Endothelial cell (in vitro differentiated cells): ENCODE measurements around the gene TRPC4AP. TPM values are rescaled to one million over a fixed set of nuclear protein-coding genes. Genes with fewer than 3 reads are reported as not detected.
A peak's percentile ranks its signal among the peaks of the same experiment; 100 is the strongest.
"Not testable (repeated sequence)": the region's sequence is repeated elsewhere in the genome, so short reads cannot be mapped to it uniquely, and the experiment has no call there.

Experiments
- DNase-seq: peaks from one replicate; pipeline ENCODE4 v3.0.0; 2021; ENCODE audit warnings: low spot score
- H3K27ac Mint-ChIP-seq: one replicate; pipeline ENCODE4 v1.8.0; 2021; ENCODE audit warnings: mixed read lengths, inconsistent platforms; ENCODE audit not compliant: unreplicated experiment
- H3K27me3 Mint-ChIP-seq: one replicate; pipeline ENCODE4 v1.8.0; 2021; ENCODE audit warnings: mild to moderate bottlenecking, moderate library complexity, mixed read lengths, inconsistent platforms; ENCODE audit not compliant: unreplicated experiment
- H3K36me3 Mint-ChIP-seq: one replicate; pipeline ENCODE4 v1.8.0; 2021; ENCODE audit warnings: mild to moderate bottlenecking, low read depth, mixed read lengths, inconsistent platforms; ENCODE audit not compliant: unreplicated experiment
- H3K4me1 Mint-ChIP-seq: one replicate; pipeline ENCODE4 v1.8.0; 2021; ENCODE audit warnings: mild to moderate bottlenecking, mixed read lengths, inconsistent platforms; ENCODE audit not compliant: unreplicated experiment
- H3K4me3 Mint-ChIP-seq: one replicate; pipeline ENCODE4 v1.8.0; 2021; ENCODE audit warnings: mild to moderate bottlenecking, mixed read lengths, inconsistent platforms; ENCODE audit not compliant: unreplicated experiment
- H3K9me3 Mint-ChIP-seq: one replicate; pipeline ENCODE4 v1.8.0; 2021; ENCODE audit warnings: mixed read lengths, inconsistent platforms; ENCODE audit not compliant: unreplicated experiment
- CTCF ChIP-seq: fragments of 200-600 bp; sonication (generic); IDR thresholded peaks from one replicate; pipeline ENCODE4 v1.5.0; 2021; ENCODE audit warnings: antibody characterized with exemption; ENCODE audit not compliant: unreplicated experiment
- total RNA-seq: library from RNA; stranded (reverse); fragmentation: NEBNext Ultra II Directional; extraction: Animal tissue kit (Norgen Biotek cat#: 25700); gene quantifications from one replicate; pipeline ENCODE4 v1.2.1, GENCODE V29; 2021; ENCODE audit not compliant: unreplicated experiment

The TRPC4AP gene
- total RNA-seq, 1 donor from 2014 or later = 109 TPM

- H3K27ac Mint-ChIP-seq = no peak overlapping the region
- peak overlapping the region; percentile 64 for H3K4me3 Mint-ChIP-seq
- H3K4me1 Mint-ChIP-seq = no peaks in the 10 kb centered on the region
- peaks cover 55% of the 10 kb centered on the region for H3K36me3 Mint-ChIP-seq
- DNase-seq = no peak
- H3K27me3 Mint-ChIP-seq = peaks cover 2% of the 10 kb centered on the region
- H3K9me3 Mint-ChIP-seq = no peaks in the 10 kb centered on the region
- no peak for TF ChIP-seq CTCF
Observed at GRCh38 chr20:35077341-35077740, 15.3 kb downstream of the TRPC4AP start.

- not testable (repeated sequence) for H3K27me3 Mint-ChIP-seq, DNase-seq, H3K27ac Mint-ChIP-seq, H3K4me3 Mint-ChIP-seq, H3K4me1 Mint-ChIP-seq, H3K9me3 Mint-ChIP-seq
- peaks cover 51% of the 10 kb centered on the region for H3K36me3 Mint-ChIP-seq
Observed at GRCh38 chr20:35071436-35072153, 21.0 kb downstream of the TRPC4AP start.

GRCh38 chr20:35066194-35066593, 26.4 kb downstream of the TRPC4AP start:
- TF ChIP-seq CTCF = no peak
- H3K27ac Mint-ChIP-seq = no peak overlapping the region
- no peaks in the 10 kb centered on the region for H3K27me3 Mint-ChIP-seq
- H3K36me3 Mint-ChIP-seq = peaks cover 15% of the 10 kb centered on the region
- no peak overlapping the region for H3K4me3 Mint-ChIP-seq
- peaks cover 17% of the 10 kb centered on the region for H3K4me1 Mint-ChIP-seq
- H3K9me3 Mint-ChIP-seq = no peaks in the 10 kb centered on the region
- DNase-seq = no peak

GRCh38 chr20:35065181-35065580, 27.4 kb downstream of the TRPC4AP start:
- H3K27me3 Mint-ChIP-seq = no peaks in the 10 kb centered on the region
- no peak for TF ChIP-seq CTCF
- H3K27ac Mint-ChIP-seq = peak overlapping the region; percentile 14
- peaks cover 17% of the 10 kb centered on the region for H3K4me1 Mint-ChIP-seq
- no peak overlapping the region for H3K4me3 Mint-ChIP-seq
- peaks cover 8% of the 10 kb centered on the region for H3K36me3 Mint-ChIP-seq
- H3K9me3 Mint-ChIP-seq = no peaks in the 10 kb centered on the region
- DNase-seq = no peak

GRCh38 chr20:35063168-35063567, 29.4 kb downstream of the TRPC4AP start:
- H3K27me3 Mint-ChIP-seq = peaks cover 1% of the 10 kb centered on the region

More at GRCh38 chr20:35063168-35063567, 29.4 kb downstream of the TRPC4AP start:
- no peak overlapping the region for H3K27ac Mint-ChIP-seq
- DNase-seq = no peak
- peaks cover 17% of the 10 kb centered on the region for H3K4me1 Mint-ChIP-seq
- H3K9me3 Mint-ChIP-seq = no peaks in the 10 kb centered on the region
- peaks cover 12% of the 10 kb centered on the region for H3K36me3 Mint-ChIP-seq
- H3K4me3 Mint-ChIP-seq = no peak overlapping the region
- no peak for TF ChIP-seq CTCF
